GM19463 (cell line): ENCODE results near the gene TTN.
"Not testable (repeated sequence)": the region's sequence is repeated elsewhere in the genome, so short reads cannot be mapped to it uniquely, and the experiment has no call there.

ENCODE experiments used
- ATAC-seq: cut with Tn5 transposase; IDR thresholded peaks from one replicate; pipeline ENCODE4 v1.9.1; 2021; ENCODE audit warnings: mild to moderate bottlenecking, moderate library complexity; ENCODE audit not compliant: unreplicated experiment

Gene TTN

DNA sequence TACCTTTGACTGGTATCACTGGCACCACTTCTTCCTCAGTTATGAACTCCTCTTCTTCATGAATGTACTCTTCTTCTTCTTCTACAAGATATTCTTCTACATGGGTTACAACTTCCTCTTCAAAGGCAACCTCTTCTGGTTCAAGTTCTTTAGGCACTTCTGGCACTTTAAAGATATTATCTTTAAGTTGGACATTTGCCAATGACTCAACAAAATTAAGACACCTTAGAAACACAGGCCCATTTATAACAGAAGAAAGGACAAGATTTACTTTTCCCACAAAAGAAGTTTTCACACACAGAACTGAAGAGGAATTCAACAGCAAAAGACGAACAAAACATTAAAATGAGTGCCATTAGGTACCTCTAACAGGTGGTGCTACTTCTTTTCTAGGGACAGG lies 127.3 kb downstream of the TTN start:
- ATAC-seq = no peak

DNA sequence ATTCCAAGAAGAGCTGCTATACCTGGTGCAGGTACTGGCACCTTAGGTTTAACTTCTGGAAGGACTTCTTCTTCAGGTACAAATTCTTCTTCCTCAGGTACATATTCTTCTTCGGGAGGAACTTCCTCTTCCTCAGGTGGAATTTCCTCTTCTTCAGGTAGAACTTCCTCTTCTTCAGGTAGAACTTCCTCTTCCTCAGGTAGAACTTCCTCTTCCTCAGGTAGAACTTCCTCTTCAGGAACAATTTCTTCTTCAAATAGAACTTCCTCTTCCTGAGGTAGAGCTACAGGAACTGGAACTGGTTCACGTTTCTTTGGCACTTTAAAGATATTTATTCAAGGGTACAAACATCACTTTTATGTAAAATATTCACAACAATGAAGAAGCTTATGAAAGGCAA lies 129.6 kb downstream of the TTN start:
- no peak for ATAC-seq

DNA sequence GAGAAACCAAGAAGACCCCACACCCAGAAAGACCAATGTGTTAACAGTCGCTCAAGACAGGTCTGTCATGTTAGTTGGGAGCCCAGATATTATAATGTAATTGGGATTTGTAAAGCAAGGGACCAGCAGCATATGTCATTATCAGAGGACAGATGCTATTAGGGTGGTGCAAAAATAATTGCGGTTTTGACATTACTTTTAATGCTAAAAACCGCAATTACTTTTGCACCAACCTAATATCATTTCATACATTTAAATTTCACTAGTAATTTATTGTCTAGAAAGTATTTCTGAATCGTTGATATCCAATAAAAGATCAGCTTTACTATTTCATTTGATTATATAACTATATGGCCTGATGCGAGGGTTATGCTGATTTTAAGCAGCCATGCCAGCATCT lies 131.2 kb downstream of the TTN start:
- ATAC-seq = no peak

DNA sequence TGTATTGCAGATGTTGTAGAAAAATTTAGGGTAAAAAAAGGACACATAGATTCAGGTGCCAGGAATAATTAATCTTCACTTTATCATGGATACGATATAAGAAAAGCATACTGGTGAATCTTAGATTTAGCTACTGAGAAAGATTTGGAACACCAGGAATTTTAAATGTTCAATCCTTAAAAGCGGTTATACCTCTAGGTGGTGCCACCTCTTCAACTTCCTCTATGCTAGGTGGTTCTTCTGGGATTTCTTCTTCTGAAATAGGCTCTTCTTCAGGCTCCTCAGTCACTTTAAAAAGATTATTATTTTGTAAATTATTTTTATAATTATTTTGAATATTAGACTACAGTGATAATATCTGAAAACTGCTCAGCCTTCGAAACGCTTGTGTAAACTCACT lies 133.1 kb downstream of the TTN start:
- ATAC-seq = no peak

GRCh38 chr2:178666458-178666857 lies 140.8 kb downstream of the TTN start:
- ATAC-seq = no peak

- not testable (repeated sequence) for ATAC-seq
Observed at GRCh38 chr2:178658480-178658879, 148.7 kb downstream of the TTN start.

DNA sequence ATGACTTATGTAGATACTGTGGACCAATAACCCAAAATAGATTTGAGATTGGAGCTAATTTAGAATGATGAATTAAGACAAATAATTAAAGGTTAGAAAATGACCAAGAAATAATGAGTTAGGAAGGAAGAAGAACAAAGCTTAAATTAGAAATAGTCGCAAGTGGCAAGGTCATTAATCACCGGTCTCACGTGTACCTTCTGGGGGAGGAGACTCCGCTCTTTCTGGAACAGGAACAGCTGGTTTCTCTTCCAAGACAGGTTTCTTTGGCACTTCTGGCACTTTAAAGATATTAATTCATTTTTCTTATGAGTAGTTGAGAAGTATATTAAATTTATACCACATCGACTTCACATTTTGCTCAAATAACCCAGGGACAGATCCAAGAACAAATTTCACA lies 156.7 kb downstream of the TTN start:
- ATAC-seq = no peak

DNA sequence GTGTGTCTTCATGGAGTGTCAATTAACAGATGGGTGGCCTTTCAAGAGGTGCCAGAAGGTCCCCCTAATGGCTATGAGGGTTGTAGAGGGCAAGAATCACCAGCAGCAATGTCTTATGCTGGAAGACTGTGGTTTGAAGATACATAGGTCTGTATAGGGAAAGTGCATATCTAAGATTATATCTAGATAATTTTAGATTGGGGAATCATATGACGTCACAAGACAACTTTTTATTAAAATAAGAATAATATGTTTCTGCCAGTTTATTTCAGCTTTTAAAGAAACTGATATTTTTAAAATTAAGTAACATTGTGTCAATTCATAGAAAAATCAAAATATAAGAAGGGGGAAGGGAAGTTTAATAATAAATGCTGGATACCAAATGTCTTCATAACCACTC lies 162.3 kb downstream of the TTN start:
- ATAC-seq = no peak

- ATAC-seq = no peak
Observed at GRCh38 chr2:178641498-178641897, 165.7 kb downstream of the TTN start.

DNA sequence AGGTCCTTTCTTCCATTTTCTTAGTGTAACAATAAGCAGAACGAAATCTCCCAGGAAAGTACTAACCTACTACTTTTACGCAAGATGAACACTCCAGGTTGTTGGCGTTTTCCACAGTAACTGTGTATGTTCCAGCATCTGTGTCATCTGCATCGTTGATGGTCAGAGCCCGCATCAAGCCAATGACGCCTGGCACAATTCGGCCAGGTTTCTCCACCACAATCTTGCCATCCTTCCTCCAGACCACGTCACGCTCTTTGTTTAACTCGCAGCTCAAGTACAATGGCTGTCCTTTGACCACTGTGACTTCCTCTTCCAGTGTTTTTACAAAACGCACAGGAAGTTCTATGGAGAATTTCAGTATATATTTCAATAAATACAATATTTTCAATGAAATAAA lies 171.3 kb downstream of the TTN start:
- ATAC-seq = no peak

DNA sequence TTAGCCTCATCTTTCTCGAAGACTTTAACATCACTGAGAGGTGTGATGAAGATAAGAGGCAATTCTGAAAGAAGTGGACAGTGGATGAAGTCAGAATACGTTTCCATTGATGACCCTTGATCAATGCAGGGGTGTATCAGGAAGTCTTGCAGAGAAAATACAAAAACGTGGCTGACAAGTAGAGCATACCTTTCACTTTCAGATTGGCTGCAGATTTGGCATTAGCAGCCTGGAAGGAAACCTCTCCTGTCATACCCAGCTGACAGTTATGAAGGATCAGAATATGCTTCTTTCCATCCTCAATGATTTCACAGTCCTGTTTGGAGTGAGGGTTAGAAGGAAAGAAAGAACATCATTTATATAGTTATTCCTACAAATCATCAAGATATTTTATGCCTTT lies 174.5 kb downstream of the TTN start:
- ATAC-seq = no peak

- ATAC-seq = no peak
Observed at GRCh38 chr2:178630581-178630980, 176.6 kb downstream of the TTN start.

DNA sequence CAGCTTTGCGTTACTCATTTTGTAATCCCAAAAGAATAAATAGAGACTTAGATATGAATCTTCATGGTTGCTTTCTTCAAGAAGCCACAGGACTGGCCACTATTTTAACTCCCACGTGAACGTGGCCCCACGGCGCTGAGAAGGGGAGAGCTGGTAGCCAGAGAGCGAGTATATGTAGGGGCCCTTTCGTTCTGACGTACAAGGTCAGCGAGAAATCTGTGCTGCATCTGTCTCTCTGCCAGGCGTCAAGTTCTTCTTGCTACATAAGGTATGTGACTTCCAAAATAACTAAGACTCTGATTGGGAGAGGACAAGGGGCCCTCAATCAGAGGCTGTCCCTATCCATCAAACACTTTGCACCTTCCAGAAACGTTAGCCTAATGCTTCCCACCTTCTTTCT lies 177.8 kb downstream of the TTN start:
- no peak for ATAC-seq

GRCh38 chr2:178628605-178629004 lies 178.6 kb downstream of the TTN start:
- ATAC-seq = no peak

GRCh38 chr2:178627401-178627800 lies 179.8 kb downstream of the TTN start:
- no peak for ATAC-seq

DNA sequence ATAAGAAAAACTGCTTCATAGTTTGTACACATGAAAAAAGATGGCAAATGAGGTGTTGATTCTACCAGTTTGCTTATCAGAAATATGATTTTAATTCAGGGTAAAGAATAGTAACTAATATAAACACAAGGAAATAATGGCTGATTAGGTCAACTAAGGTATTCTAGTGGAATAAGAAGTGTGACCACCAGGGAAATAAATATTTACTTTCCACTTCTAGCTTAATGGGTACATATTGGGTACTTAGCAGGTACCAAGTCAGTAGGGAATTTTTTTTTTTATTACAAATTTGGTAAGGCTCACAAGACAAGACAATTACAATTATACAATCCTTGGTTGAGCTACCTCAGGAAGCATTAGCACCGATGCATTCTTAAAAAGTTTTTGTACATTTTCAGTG lies 191.3 kb downstream of the TTN start:
- ATAC-seq = no peak

DNA sequence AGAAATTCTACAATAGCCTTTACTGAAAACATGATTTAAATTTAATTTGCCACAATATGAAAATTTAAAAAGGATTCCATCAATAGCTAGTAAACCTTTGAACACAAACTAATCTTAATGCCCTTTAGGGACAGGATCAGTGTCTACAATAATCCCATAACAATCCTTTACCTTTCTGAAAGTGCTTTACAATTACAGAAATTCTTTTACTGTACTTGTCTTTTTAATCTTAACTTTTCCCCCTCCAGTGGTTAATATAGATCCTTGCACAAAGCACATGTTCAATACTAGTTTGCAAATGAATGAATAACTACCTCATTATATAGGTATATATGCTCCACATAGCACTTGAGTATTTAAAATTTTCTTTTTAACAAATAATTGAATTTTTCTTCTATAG lies 204.3 kb downstream of the TTN start:
- no peak for ATAC-seq

GRCh38 chr2:178592655-178593054 lies 214.6 kb downstream of the TTN start:
- no peak for ATAC-seq

DNA sequence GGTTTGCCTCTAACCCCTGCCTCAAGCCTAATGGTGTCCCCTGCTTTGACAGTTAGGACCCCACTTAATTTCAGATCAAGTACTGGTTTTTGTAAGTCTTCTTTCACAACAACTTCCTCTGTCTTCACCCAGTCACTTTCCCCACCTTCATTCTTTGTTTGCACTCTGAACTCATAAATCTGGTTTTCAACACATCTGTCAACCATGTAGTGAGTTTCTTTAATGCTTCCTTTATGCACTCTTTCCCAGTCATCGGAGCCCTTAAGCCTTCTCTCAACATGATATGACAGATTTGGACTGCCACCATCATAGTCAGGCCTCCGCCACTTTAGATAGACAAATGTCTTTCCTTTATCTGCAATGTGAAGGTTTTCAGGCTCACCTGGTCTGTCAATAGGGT lies 217.9 kb downstream of the TTN start:
- no peak for ATAC-seq

- no peak for ATAC-seq
Observed at GRCh38 chr2:178584666-178585065, 222.6 kb downstream of the TTN start.

DNA sequence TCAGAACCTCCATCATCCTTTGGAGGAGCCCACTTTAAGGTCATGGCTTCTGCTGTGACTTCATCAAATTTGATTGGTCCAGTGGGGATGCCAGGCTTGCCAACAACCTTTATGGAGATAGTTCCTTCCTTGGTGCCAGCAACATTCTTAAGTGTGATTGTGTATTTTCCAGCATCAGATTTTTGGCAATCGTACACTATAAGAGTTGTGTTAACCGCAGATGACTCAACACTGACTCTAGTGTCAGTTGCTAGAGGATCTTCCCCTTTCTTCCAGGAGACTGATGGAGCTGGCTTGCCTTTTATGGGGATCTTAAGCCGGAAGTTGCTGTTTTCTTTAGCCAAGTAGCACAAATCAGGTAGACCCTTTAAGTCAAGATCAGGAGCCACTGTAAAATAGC lies 228.2 kb downstream of the TTN start:
- ATAC-seq = no peak

DNA sequence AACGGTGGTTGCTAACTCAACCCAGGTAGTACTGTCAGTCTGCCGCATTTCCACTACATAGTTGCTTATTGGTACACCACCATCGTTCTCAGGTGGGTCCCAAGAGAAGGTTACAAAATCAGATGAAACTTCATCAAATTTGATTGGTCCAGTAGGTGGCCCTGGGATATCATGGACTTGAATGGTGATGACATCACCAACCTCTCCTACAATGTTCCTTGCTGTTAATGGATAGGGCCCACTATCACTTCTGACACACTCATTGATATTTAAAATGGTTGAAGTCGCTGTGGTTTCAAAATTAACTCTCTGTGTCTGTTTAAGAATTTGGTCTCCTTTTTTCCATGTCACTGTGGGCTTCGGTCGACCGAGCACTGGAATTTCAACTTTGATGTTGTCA lies 232.4 kb downstream of the TTN start:
- no peak for ATAC-seq

DNA sequence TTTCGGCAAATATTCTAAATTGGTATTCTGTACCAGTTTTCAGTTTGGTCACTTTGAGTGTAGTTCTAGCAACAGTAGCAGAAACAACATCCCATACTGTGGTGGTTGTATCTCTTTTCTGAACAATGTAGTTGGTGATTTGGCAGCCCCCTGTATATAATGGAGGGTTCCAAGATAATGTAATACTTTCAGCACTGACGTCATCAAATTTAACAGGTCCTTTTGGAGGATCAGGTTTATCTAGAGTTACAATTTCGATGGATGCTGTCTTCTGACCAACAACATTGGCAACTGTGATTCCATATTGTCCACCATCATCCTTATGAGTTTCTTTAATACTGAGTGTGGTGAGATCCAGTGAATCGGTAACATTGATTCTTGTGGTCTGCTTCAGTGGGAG lies 239.0 kb downstream of the TTN start:
- no peak for ATAC-seq

DNA sequence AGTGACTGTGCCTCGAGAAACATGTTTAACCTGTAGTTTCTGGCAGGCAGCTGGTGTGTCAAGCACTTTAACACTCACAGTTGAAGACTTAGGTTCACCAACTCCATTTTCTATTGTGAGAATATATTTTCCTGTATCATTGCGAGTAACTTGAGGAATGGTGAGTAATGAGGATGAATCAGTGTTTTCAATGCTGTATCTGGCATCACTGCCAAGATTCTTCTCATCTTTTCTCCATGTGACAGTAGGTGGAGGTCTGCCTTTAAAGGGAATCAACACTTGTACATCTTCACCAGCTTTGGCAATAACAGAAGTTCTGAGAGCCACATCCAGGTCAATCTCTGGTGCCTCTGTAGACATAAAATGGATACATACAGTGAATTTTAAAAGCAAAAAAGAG lies 254.2 kb downstream of the TTN start:
- ATAC-seq = no peak
